NCI-H1694 (cell line): Measurements from ENCODE around the gene DST.

ENCODE experiments used
- DNase-seq: peaks from one replicate; lab custom pipeline; 2025; lab: John Stamatoyannopoulos, UW

Gene DST

DNA sequence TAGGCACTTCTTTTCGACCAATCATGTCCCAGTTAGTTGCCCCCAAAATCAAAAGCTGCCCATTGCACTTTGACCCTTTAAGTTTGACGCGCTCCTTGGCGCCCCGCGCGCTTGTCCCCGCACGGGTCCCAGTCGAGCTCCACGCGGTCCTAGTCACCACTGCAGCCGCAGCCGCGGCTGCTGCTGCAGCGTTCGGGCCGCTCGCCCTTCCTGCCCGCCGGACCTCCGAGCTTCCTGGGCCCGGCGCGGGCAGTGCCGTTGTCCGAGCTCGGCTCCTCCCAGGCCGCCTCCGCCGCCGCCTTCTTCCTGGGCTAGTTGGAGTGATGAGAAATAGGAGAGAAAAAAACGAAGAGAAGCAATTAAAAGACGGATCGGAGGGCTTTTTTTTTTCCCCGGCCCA lies 209.6 kb downstream of the DST start:
- DNase-seq, result no peak

DNA sequence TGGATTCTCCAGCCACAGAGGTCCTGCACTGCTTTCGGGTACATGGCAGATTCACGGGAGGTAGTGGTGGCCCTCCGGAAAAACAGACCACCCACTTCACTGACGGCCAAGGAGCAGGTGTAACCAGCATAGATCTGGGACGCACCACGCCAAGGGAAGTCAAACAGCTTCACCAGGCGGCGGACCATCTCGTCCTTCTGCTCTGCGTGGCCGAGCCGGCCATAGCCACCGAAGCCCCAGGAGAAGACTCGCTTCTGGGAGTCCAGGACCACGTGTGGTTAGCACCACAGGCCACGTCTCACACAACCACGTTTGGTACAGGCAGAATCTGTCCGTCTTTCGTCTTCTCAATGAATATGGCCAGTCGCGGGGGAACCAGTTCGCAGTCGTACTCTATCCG lies 210.5 kb downstream of the DST start:
- DNase-seq, result no peak

DNA sequence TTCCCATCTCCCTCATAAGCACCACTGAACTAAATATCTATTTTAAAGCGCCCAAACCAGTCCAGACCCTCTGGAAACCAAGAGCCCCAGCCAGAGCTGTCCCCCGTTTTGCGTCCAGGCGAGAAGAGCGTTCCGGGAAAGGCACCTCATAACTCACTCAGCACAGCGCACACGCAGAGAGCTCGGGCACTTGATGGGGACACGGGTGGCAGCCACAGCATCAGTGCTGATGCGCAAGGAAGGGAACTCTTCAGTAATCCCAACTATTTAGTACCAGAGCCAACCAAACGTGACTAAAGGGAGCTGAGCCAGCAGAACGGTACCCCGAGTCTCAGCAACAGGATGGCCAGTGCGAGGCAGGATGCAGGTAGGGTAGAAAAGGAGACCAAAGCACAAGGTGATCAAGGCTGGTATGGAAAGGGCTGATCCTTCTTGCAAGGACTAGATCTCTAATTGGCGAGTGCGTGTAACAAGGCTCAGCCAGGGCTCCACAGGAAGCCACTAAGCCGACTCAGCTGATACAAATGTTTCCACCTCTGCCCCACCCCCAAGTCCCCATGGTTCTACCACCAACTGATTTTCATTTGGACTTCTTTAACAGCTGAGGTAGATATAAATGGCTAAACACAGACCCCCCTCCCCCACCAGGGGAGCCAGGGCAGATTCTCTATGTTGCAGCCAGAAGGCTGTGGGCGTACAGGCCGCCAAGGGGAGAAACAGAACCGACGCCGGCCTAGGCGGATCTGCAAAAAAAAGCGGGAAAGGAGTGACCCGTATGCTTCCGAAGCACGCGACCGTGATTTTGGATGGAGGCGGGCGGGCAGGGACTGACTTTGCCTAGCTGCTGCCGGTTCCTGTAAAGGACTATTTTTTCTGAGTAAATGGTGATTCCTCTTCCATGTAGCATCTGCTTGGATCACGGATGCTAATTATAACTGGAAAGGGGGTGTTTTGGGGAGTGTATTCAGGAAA lies 211.8 kb downstream of the DST start:
- DNase-seq, result no peak

DNA sequence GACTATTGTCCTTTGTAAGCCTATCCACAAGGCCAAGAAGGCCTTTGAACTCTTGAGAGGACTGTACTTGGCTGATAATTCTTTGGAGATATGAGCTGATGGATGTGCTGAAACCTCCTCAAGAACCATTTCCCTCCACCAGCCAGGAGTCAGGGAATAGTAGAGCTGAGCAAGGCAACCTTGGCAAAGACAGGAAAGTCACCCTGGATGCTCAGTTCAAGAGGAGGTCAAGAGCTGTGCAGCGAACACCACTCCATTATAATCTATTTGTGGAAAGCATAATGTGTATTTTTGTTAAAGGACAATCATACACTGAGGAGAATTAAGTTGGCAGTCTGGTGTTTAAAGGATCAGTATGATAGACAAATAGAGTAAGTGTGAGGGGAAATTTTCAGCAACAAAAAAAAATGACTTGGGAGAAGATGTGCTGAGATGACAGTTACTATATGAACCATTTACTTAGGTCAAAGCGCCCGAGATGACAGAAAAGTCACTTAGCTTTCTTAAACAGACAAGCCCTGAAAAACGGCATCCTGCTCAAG lies 218.1 kb downstream of the DST start:
- no peak for DNase-seq

DNA sequence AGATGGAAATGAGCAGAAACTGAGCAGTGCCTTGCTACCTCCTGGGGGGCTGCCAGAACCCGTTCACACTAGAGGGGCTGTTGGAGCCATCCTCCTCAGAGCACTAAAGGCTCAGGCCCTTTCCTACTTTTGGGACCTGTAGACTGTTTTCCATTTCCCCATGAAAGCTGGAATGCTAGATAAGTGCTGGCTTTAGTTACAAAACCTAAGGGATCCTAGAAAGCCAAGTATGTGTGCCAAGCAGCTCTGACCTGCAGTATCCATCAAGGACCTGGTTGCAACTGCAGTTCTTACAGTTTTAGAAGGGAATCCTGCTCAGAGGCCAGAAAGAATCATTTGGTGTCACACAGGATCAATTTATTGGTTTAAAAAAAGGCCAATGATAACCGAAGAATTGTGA lies 218.6 kb downstream of the DST start:
- no peak for DNase-seq

DNA sequence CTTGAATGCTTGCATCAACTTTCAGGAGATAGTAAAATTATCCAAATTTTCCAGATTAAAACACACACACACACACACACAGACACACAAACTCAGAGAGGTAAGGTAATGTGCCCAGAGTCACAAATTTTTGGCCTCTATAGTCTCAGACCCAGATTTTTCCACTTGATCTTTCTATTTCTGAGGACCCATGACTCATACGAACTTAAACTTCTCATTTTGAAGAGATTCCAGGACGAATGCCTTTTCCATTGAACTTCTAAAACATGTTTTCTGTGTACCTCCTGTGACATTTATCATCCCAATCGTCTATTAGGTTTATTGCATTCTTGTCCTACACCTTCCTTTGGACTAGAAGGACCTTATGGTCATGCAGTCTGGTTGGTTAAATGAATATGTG lies 222.4 kb downstream of the DST start:
- no peak for DNase-seq

DNA sequence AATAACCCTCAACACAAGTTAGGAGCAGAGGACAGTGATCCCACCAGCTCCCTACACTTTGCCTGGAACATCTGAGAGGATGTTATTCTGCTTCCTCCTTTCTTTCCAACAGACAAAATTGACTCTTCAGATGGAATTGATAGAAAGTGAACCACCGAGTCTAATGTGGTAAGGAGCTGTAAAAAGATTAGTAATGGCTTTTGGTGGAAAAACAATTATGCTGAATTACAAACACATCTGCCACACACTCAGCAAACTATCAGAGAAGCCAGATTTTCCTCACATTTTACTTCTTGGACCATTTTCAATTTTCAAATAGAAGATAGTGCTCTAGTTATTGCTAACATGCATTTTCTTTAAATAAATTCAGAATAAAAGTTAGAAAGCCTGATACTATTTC lies 223.5 kb downstream of the DST start:
- no peak for DNase-seq

DNA sequence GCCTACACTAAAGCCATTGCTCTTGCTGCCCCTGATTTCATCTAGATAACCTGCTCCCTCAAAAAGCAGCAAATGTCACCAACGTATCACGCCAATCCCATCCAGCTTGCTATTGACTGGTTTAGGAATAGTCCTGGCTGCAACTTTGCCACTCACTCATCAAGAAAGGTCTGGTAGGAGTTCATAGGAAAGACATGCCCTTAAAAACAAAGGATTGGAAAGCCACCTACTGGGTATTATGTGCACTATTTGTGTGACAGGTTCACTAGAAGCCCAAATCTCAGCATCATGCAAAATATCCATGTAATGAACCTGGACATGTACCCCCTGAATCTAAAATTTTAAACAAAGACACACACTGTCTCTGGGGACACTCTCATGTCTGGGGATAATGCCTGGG lies 224.9 kb downstream of the DST start:
- DNase-seq, result no peak

DNA sequence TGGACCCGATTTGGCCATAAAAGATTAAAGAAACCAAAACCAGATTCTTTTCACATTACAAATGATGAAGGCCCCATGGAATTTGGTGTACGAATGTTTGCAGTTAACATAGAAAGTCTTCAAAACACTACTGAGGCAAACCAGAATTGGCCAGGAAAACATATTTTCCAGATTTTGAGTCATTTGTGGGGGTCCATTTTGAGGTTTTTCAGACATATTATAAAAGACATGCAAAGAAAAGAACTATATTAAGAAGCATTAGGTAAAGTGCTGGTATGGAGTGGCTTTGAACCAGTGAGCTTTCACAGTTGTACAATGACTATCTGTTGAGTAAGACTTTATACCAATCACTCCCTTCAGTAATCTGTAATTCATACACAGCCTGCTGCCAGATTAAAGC lies 226.4 kb downstream of the DST start:
- DNase-seq, result no peak

DNA sequence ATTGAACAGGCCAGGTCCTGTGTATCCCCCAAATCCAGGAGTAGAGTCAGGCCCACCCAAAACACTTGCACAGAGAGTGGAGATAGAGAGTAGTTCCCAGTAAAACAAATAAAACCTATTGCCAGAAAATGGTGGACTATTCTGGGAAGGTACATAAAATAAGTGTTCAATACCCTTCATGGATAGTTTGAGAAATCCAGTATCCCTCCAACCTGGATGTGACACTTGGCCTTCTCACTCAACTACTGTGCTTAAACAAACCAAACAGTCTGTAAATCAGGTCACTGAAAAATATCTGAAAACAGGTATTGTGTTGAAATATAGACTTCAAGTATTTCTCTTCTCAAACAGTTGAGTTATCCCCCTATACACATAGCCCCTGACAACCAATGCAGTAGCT lies 233.7 kb downstream of the DST start:
- DNase-seq, result no peak
